Prostate gland (tissue), 2 donors: ENCODE results near the gene ZNF683.

ENCODE experiments used
- CTCF ChIP-seq, 4 experiments: fragments of 200-600 bp in 2 of 4; fragments of 450-650 bp in 2 of 4; sonication (generic) in 2 of 4; IDR thresholded peaks; 1 replicate in 3 of 4; 2 replicates in 1 of 4; pipeline ENCODE4 v1.5.1; 2016 to 2019; ENCODE audit warnings: antibody characterized with exemption in 4 of 4, mild to moderate bottlenecking in 2 of 4, moderate library complexity in 2 of 4
- POLR2A ChIP-seq: fragments of 450-650 bp; IDR thresholded peaks from one replicate; pipeline ENCODE4 v1.6.1; 2016; ENCODE audit warnings: antibody characterized with exemption, mild to moderate bottlenecking

GRCh38 chr1:26357121-26357602, 15.4 kb downstream of the ZNF683 start:
- TF ChIP-seq CTCF (IDR thresholded peaks at IDR 0.05) = no peak
- no peak for TF ChIP-seq POLR2A
